Epithelial cell of esophagus (primary cell): ENCODE measurements around the gene TMPRSS6.

Experiments
- DNase-seq: peaks from one replicate; pipeline ENCODE4 v3.0.0; 2010; ENCODE audit warnings: low read depth
- H3K4me3 ChIP-seq: 2 replicates; pipeline ENCODE4 v1.5.1; 2011; ENCODE audit warnings: mild to moderate bottlenecking, low read length, control low read depth
- TF ChIP-seq, protein P1 (sequence below): IDR thresholded peaks from 2 replicates; pipeline ENCODE4 v1.5.1; 2011; ENCODE audit warnings: low read depth, mild to moderate bottlenecking, low read length, control low read depth, inconsistent platforms; ENCODE audit not compliant: insufficient read depth; ENCODE audit errors: missing control alignments

The TMPRSS6 gene

DNA sequence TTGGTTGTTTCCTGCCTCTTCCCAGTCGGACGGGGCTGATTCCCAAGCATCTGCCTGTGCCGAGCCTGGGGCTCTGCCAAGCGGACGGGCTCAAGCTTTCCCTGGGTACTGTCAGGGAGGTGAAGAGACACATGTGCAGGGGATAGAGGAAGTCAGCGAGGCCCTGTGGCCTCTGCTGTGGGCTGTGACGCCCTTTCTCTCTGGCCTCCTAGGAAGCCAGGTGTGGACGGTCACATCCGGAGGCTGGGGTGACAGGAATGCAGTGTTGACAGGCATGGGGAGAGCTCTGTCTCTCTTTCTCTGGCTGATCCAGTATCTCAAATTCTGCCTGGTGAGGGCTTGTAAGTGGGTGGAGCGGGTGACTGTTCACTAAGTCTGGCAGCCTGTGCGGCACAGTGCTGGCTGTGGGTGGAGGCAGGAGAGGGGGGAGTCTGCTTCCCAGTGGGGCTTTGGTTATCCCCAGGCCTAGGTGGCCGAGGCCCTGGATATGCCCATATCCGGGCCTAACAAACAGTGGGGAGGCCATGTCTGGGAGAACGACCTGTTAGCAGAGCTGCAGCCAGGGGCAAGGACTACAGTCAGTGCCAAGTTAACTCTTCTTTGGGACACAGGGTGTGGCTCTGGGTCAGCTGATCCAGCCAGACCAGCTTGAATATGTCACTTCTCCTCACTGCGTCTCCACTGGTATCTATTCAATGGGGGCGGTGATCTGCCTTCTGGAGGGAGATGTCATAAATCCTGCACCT is 56.0 kb downstream of the TMPRSS6 start:
- no peak overlapping the region for H3K4me3 ChIP-seq
- no peak for DNase-seq
- TF ChIP-seq, protein P1, sequence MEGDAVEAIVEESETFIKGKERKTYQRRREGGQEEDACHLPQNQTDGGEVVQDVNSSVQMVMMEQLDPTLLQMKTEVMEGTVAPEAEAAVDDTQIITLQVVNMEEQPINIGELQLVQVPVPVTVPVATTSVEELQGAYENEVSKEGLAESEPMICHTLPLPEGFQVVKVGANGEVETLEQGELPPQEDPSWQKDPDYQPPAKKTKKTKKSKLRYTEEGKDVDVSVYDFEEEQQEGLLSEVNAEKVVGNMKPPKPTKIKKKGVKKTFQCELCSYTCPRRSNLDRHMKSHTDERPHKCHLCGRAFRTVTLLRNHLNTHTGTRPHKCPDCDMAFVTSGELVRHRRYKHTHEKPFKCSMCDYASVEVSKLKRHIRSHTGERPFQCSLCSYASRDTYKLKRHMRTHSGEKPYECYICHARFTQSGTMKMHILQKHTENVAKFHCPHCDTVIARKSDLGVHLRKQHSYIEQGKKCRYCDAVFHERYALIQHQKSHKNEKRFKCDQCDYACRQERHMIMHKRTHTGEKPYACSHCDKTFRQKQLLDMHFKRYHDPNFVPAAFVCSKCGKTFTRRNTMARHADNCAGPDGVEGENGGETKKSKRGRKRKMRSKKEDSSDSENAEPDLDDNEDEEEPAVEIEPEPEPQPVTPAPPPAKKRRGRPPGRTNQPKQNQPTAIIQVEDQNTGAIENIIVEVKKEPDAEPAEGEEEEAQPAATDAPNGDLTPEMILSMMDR = no peak

DNA sequence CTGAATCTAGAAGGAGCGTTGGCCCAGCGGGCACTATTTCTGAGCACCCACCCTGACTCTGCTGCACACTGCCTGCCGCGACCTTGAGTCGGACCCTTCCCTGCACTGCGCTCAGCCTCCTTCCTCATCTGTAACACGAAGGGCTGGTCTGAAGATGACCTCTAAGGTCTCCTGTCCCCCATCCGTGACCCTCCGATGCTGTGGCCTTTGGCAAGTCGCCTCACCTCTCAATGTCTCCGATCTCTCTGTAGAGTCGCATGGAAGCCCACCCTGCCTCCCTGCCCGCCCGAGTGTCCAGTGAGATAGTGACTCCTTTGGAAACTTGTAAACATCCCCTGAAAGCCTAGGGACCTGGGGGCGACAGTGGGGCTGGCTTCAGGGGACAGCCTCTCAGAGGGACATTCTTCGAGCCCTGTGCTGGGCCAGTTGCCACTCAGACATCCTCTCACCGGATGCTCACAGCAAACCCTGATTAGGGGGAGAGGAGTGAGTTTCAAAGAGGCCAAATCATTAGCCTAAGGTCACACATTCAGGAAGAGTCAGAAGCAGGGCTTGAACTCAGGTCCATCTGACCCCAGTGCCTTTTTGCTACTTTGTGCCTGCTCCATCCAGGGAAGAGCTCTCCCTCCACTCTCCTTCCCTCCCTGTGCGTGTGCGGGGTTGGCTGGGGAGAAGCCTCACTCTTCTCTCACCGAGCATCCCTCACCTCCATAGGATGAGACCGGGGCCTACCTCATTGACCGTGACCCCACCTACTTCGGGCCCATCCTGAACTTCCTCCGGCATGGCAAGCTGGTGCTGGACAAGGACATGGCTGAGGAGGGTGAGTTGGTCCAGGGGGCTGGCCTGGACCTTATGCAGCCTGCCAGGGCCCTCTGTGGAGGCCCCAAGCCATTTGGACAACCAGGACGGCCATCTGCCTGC is 56.9 kb downstream of the TMPRSS6 start:
- TF ChIP-seq, protein P1 = no peak
- peak overlapping the region; percentile 43 for H3K4me3 ChIP-seq
- DNase-seq = no peak

DNA sequence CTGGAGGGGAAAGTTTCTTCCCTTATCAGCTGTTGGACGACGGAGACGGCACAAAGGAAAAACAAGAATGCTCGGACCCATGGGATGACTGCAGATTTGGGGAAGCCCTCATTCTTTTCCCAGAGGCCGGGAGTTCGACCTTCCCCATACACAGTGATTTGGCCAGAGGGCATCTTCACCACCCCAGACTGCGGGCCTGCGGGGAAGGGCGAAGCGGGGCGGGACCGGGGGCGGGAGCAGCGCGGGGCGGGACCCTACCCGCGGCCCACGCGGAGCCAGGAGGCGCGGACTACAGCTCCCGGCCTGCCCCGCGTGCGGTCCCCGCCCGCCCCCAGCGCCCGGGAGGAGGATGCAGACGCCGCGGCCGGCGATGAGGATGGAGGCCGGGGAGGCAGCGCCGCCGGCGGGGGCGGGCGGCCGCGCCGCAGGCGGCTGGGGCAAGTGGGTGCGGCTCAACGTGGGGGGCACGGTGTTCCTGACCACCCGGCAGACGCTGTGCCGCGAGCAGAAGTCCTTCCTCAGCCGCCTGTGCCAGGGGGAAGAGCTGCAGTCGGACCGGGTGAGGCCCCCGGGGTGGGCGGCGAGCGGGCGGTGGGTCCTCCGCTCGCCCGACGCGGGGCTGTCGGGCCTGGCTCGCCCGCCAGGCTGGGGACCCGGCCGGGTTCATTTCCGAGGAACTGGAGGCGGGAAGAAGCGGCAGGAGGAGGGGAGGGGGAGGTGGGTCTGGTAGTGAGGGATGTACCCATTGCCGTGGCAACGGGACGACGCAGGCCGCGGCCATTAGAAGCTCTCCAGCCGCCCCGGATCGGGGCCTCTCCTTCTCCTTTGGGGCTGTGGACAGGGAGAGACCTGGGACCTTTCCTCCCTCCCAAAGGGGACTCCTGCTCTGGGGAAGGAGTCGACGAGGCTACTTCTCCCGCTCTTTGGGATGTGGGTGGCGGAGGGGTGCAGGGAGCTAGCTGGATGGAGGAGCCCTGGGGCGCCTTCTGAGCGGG is 57.8 kb downstream of the TMPRSS6 start, which contains the start of gene KCTD17:
Gene KCTD17 (plus strand): TSS at position 352 of the 995 bp plus-strand sequence. CDS start 19 bp downstream, at position 371.
- TF ChIP-seq, protein P1 = no peak
- H3K4me3 ChIP-seq = peak within 1 kb of the TSS; percentile 43
- peak; percentile 66 for DNase-seq

DNA sequence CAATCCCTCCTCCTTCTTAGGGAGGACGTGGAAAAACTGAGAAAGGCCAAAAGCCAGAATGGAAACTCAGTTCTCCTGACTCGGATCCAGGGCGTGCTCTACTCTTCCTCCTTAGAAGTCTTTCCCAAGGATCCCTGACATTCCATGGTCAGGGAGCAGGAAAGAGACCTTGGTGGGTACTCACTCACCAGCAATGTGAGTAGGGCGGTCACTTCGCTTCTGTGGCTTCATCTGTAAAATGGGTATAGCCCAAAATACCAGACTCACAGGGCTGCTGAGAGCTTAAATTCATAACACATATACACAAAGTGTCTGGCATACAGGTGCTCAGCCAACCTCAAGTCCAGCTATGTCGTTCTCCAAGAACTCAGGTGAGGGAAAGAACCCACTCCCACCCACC is 58.6 kb downstream of the TMPRSS6 start:
- H3K4me3 ChIP-seq = no peak overlapping the region
- no peak for DNase-seq
- TF ChIP-seq, protein P1 = no peak

DNA sequence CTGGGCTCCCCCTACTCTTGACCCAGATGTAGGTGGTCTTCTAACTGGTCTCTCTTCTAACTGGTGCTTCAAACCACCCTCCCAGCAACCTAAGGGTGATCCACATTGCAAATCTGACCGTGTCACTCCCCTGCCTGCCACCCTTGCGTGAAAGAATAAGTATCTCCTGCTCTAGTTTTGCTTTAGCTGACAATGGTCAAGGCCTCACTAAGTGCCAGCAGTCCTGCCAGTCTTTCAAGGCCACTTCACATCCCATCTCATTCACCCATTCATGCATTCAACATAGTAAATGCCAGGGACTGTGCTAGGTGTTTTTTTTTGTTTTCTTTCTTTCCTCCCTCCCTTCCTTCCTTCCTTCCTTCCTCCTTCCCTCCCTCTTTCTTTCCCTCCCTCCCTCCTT is 60.3 kb downstream of the TMPRSS6 start:
- DNase-seq = no peak
- TF ChIP-seq, protein P1 = no peak
- no peak overlapping the region for H3K4me3 ChIP-seq

DNA sequence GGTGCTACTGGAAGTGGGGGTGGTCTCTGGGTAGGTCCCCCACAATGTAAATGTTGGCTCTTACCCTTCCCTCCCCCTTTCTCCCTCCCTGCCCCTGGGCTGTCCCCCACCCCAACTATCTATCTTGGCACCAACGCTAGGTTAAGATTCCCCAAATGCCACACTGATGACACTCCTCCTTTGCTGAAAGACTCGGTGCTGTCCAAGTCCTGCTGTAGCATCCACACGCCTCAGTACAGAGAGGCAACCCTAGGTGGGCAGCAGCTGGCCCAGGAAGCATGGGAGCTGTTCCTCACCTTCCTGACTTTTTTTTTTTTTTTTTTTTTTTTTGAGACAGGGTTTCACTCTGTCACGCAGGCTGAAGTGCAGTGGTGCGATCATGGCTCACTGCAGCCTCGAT is 61.4 kb downstream of the TMPRSS6 start:
- TF ChIP-seq, protein P1 = no peak
- no peak for DNase-seq
- no peak overlapping the region for H3K4me3 ChIP-seq
